ENCODE measurements around the gene CIT.

- TF ChIP-seq CTCF (IDR thresholded peaks at IDR 0.05): no peak
- TF ChIP-seq TCF7L2 (IDR thresholded peaks at IDR 0.05; ENCODE audit: low read depth, low read length): no peak
- TF ChIP-seq SIN3A (IDR thresholded peaks at IDR 0.05; ENCODE audit: borderline replicate concordance, insufficient read depth, low read depth, low read length): no peak
- TF ChIP-seq POLR2AphosphoS5 (IDR thresholded peaks at IDR 0.05; ENCODE audit: low read depth, low read length): no peak
Measured at GRCh38 chr12:119883237-119883636, 6.1 kb upstream of the CIT start.
